Mucosa of stomach (tissue), 1 donor: ENCODE results near the gene TMEM63A.

Experiments
- H3K27me3 ChIP-seq: one replicate; pipeline ENCODE4 v1.7.0; 2013; ENCODE audit warnings: mild to moderate bottlenecking, low read length; ENCODE audit not compliant: control insufficient read depth, insufficient read depth
- H3K36me3 ChIP-seq: one replicate; pipeline ENCODE4 v1.7.0; 2013; ENCODE audit warnings: low read length; ENCODE audit not compliant: control insufficient read depth, insufficient read depth
- H3K4me1 ChIP-seq: one replicate; pipeline ENCODE4 v1.7.0; 2013; ENCODE audit warnings: mild to moderate bottlenecking, low read length; ENCODE audit not compliant: control insufficient read depth, insufficient read depth
- H3K4me3 ChIP-seq: one replicate; pipeline ENCODE4 v1.7.0; 2013; ENCODE audit warnings: low read length
- H3K9ac ChIP-seq: one replicate; pipeline ENCODE4 v1.7.0; 2013; ENCODE audit warnings: mild to moderate bottlenecking, low read length, moderate library complexity
- H3K9me3 ChIP-seq: one replicate; pipeline ENCODE4 v1.7.0; 2013; ENCODE audit warnings: mild to moderate bottlenecking, low read length, moderate library complexity; ENCODE audit not compliant: control insufficient read depth
- donor health status: Pancreatic carcinoma.

Gene TMEM63A

DNA sequence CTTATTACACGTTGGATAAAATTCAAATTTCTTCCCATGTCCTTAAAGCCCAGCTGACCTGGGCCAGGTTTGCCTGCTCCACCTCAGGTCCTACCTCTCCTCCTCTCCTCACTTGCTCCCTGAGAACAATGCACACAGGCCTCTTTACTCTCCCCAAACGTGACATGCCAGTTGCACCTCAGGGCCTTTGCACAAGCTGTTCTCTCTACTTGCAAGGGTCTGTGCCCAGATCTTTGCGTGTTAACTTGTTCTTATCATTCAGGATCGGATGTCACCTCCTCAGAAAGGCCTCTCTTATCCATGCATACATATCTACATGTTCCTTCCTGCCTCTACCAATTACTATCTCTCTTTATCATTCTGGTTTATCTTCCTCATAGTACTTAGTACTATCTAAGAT is 21.4 kb upstream of the TMEM63A start:
- Histone ChIP-seq H3K4me1 (peaks cover 11% of the 10 kb centered on the region), H3K36me3 (no peaks in the 10 kb centered on the region), H3K27me3 (no peaks in the 10 kb centered on the region), H3K9ac (no peak overlapping the region), H3K4me3 (no peak overlapping the region), H3K9me3 (no peaks in the 10 kb centered on the region)

DNA sequence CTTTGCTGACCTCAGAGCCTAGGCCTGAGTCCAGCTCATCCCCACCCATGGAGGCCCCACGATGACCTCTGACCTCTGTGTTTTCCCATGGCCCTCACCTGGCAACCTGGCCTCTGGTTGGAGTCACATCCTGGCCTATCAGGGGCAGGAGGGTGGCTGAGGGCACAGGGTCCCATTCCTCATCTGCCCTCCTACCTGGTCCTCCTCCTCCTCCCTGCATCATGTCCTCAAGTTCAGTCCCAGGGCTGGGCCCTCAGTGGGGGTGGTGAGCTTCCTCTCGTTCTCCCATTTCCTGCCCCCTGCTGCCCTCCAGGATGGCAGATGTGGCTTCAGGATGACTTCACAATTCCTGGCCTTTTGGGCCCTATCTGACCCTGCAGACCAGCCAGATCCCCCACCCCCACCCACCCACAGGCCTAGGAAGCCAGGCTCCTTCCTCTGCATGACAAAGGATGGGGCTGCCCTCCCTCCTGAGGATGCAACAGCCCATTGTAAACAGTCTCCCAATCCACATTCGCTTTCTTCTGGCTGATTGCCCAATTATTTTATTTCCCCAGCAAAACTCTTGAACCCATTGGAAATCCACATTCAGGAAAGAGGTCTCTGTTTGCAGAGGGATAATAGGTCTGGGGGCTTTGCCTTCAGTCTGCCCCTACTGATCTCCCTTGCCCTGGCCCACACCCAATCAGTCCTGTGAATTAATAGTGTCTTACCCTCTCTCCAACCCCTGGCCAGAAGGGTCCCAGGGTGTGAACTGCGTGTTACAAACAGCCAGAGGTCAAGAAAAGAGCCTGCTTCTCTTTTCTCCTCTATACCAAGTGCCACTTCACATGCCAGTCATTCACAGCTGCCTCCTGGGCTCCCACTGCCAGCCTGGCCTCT is 17.1 kb upstream of the TMEM63A start:
- Histone ChIP-seq H3K9me3 (no peaks in the 10 kb centered on the region), H3K27me3 (no peaks in the 10 kb centered on the region), H3K36me3 (no peaks in the 10 kb centered on the region), H3K4me3 (no peak overlapping the region), H3K9ac (no peak overlapping the region), H3K4me1 (peaks cover 27% of the 10 kb centered on the region)

DNA sequence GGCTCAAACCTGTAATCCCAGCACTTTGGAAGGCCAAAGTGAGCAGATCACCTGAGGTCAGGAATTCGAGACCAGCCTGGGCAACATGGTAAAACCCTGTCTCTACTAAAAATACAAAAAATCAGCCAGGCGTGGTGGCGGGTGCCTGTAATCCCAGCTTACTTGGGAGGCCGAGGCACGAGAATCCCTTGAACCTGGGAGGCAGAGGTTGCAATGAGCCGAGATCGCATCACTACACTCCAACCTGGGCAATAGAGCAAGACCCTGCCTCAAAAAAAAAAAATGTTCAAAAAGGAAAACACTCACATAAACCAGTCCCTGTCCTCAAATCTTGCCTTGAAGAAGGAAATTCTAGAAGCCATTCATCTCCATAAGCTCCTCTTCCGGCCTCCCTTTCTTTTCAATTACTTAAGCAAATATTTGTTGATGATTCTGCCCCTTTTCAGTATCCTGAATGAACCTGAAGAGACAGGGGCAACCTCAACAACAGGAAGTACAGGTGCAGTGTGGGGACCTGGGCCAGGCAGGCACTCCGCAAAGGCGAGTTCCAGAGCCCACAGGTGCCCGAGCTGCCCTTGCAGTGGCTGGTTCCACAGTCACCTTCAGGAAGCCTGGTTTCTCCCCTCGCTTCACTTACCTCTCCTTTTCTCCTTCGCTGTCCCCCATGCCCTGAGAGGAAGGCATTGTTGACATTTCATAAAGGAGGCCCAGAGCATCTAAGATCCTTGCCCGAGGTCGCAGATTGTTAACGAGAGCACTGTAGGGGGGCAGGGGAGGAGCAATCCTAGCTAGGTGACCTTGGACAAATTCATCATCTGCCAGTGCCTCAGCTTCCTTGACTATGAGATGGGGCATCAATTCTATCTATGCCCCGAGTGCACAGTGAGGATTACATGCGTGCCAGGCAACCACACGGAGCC is 15.7 kb upstream of the TMEM63A start:
- H3K27me3 ChIP-seq = no peaks in the 10 kb centered on the region
- H3K36me3 ChIP-seq = no peaks in the 10 kb centered on the region
- no peak overlapping the region for H3K4me3 ChIP-seq
- H3K9me3 ChIP-seq = no peaks in the 10 kb centered on the region
- H3K4me1 ChIP-seq = peaks cover 27% of the 10 kb centered on the region
- H3K9ac ChIP-seq = no peak overlapping the region

DNA sequence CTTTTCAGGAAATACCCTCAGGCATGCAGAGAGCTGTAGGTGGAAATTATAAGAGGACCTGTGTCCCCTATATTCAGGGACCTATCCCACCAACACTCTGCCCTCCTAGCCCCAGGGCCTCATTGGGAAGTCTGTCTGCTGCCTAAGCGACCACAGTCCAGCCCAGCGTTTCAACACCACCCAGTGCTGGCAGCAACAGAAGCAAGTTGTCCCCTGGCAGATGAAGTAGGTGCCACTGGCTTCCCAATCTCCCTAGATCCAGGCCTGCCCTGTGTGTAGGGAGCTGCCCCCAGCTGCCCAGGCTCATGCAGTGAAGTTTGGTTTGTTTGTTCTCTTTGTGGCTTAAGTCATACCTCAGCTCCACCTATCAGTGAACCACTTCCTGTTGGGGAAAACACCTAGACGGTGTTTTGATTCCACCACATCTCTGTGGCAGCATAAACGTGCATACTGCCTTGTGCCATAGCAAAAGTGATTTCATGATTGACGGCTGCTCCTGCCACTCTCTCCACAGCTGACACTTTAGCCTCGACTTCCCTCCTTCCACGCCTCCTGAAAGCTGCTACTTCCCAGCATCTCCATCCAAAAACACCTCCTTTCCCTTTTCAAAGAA is 14.9 kb upstream of the TMEM63A start:
- H3K9ac ChIP-seq = peak overlapping the region; percentile 45
- H3K4me3 ChIP-seq = no peak overlapping the region

DNA sequence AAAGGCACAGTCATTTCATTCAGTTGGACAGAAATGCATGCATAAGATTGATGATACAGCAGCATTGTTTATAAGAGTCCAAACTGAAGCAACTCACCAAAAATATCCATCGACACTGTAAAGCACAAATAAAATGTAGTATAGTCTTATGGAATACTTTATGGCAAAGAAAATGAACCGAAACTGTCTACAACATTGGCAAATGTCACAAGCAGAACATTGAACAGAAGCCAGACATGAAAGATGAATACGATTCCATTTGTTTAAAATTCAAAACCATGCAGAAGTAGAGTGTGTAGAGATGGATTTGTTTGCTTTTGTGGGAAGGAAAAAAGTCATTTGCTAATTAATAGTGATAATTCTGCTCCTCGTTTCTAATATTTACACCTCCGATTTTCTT is 14.3 kb upstream of the TMEM63A start:
- Histone ChIP-seq H3K4me1 (peaks cover 33% of the 10 kb centered on the region), H3K9ac (peak overlapping the region; percentile 45), H3K9me3 (no peaks in the 10 kb centered on the region), H3K36me3 (no peaks in the 10 kb centered on the region), H3K4me3 (no peak overlapping the region), H3K27me3 (no peaks in the 10 kb centered on the region)

More for the DNA sequence above, 14.9 kb upstream of the TMEM63A start:
- H3K4me1 ChIP-seq = peaks cover 31% of the 10 kb centered on the region
- no peaks in the 10 kb centered on the region for H3K9me3 ChIP-seq
- no peaks in the 10 kb centered on the region for H3K27me3 ChIP-seq
- H3K36me3 ChIP-seq = no peaks in the 10 kb centered on the region

DNA sequence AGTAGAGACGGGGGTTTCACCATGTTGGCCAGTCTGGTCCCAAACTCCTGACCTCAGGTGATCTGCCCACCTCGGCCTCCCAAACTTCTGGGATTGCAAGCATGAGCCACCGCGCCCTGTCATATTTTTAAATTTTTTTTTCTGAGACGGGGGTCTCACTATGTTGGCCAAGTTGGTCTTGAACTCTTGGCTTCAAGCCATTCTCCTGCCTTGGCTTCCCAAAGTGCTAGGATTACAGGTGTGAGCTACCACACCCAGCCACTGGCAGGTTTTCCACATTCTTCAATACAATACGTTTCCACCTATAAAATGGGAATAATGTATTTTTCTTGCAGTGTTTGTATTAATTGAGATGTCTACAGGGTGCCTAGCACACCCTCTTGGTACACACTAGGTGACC is 10.1 kb upstream of the TMEM63A start:
- H3K27me3 ChIP-seq = no peaks in the 10 kb centered on the region
- no peaks in the 10 kb centered on the region for H3K9me3 ChIP-seq
- no peaks in the 10 kb centered on the region for H3K36me3 ChIP-seq
- H3K4me1 ChIP-seq = peaks cover 49% of the 10 kb centered on the region
- H3K4me3 ChIP-seq = no peak overlapping the region
- no peak overlapping the region for H3K9ac ChIP-seq

DNA sequence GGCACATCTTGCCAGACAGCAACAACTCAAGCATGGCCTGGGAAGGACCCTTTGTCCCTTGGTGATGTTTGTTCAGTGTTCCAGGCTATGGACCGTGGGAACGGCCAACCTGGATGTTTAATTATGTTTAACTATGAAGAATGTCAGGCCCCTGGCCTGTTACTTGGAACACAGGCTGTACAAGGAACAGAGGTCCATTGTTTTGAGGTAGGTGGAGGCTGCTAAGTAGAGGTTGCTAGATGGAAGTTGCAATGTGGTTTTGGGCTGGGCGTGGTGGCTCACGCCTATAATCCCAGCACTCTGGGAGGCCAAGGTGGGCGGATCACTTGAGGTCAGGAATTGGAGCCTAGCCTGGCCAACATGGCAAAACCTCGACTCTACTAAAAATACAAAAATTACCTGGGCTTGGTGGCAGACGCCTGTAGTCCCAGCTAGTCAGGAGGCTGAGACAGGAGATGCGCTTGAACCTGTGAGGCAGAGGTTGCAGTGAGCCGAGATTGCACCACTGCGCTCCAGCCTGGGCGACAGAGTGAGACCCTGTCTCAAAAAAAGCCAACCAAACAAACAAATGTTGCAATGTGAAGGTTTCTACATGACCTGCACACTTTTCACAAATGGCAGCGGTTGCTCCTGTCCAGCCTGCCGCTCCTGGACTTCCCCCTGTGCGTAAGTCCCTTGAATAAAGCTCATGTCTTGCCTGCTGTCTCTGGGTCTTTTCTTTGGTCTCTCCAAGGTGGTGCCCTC is 9.2 kb upstream of the TMEM63A start:
- no peaks in the 10 kb centered on the region for H3K9me3 ChIP-seq
- no peak overlapping the region for H3K9ac ChIP-seq
- no peaks in the 10 kb centered on the region for H3K36me3 ChIP-seq
- H3K4me1 ChIP-seq = peaks cover 47% of the 10 kb centered on the region
- no peak overlapping the region for H3K4me3 ChIP-seq
- no peaks in the 10 kb centered on the region for H3K27me3 ChIP-seq

DNA sequence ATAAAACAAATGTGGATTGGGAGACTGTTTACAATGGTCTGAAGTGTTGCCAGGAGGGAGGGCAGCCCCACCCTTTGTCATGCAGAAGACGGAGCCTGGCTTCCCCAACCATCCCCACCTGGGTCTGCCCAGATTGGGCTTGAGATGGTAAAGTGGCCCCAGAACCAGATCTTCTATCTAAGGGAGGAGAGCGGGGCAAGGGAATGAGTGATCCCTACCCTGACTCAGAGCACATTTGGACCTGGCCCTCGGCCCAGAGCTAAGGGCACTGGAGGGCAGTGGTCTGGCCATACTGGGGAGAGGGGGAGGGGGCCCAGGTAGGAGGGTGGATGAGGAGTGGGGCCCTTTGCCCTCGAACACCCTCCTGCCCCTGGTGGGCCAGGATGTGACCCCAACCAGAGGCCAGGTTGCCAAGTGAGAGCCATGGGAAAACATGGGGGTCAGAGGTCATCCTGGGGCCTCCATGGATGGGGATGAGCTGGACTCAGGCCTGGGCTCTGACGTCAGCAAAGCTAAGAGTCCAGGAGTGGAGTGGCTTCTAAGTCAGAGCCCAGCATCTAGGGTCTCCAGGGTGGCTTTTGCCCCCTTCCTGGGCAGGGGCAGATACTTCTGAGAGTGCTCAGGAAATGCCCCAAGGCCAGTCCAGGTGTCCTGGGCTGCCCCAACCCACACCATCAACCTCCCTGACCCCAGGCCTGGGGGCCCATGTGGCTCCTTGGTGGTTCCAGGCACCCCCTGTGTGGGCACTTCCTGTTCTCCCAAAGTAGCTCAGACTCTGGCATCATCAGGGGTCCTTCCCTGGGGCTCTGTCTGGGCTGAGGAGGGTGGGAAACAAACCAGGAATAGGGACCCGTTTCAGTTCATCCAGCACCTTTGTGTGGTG is 8.4 kb upstream of the TMEM63A start:
- Histone ChIP-seq H3K9me3 (no peaks in the 10 kb centered on the region), H3K4me3 (no peak overlapping the region), H3K4me1 (peaks cover 47% of the 10 kb centered on the region), H3K9ac (no peak overlapping the region), H3K36me3 (no peaks in the 10 kb centered on the region), H3K27me3 (no peaks in the 10 kb centered on the region)

DNA sequence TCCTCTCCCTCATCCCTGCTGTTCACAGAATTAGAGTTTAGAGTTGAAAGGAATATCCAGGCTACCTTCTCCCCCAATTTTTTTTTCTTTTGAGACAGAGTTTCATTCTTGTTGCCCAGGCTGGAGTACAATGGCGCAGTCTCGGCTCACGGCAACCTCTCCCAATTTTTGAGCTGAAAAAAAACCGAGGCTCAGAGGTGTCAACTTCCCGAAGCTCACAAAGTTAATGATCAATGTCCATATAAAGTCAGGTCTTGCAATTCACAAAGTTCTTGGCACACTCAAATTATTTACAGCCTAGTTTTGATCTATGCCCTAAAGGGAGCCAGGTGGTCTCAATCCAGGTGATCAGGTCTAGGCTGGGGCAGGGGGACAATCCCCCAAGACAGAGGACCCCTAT is 7.6 kb upstream of the TMEM63A start:
- no peaks in the 10 kb centered on the region for H3K27me3 ChIP-seq
- no peak overlapping the region for H3K9ac ChIP-seq
- H3K9me3 ChIP-seq = no peaks in the 10 kb centered on the region
- H3K36me3 ChIP-seq = no peaks in the 10 kb centered on the region
- H3K4me3 ChIP-seq = no peak overlapping the region
- peaks cover 47% of the 10 kb centered on the region for H3K4me1 ChIP-seq

DNA sequence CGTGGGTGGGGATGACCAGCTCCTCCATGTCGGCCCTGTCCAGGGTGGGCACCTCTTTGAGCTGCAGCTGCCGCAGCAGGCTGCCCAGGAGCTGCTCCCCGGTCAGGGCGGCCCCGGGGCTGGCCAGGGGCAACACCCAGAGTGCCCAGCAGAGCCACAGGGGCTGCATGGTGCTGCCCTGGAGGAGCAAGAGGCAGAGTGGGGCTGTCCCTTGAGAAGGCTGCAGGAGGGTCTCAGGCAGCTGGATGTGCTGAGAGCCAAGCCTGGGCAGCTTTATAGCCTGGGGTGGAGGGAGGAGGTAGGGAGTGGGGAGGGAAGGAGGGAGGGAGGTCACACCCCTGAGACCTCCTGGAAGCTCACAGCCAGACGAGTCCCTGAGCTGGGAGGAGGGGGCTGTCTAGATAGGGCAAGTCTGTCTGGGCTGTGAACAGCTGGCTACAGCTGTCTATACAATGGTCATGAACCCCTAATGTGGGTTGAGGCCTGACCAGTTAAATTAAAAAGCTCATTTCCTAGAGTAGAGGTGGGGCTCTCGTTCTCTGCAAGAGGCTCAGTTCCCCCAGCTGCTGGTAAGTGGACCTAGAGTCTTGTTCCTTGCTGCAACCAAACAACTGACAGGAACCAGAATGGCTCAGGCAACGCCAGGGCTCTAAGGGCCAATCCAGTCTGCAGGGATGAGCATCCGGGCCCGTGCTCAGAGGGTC is 6.9 kb upstream of the TMEM63A start, which contains the start of gene LEFTY1:
Gene LEFTY1, minus strand, starts transcription at position 249 of the 704 bp plus-strand sequence. Its CDS starts 80 bp downstream, at position 169.
- Histone ChIP-seq H3K9me3 (no peaks in the 10 kb centered on the region), H3K9ac (no peak within 1 kb of the TSS), H3K4me3 (no peak within 1 kb of the TSS), H3K27me3 (no peaks in the 10 kb centered on the region), H3K4me1 (peaks cover 47% of the 10 kb centered on the region), H3K36me3 (no peaks in the 10 kb centered on the region)
